HEK293 (cell line): ENCODE measurements around the gene PLEKHA8.

Experiments used
- CTCF ChIA-PET: fragments of 350-600 bp; formaldehyde crosslinking; extraction: SDS; loops from one replicate; lab custom pipeline; 2021; ENCODE audit warnings: antibody characterized with exemption; lab: Yijun Ruan, JAX
- POLR2A ChIA-PET: fragments of 300-600 bp; formaldehyde crosslinking; extraction: SDS; loops from one replicate; lab custom pipeline; 2020; ENCODE audit warnings: antibody characterized with exemption, inconsistent platforms; lab: Yijun Ruan, JAX
- H3K27ac ChIP-seq: fragments of 200-500 bp; sonication (Bioruptor generic); 2 replicates; pipeline ENCODE4 v1.5.1; 2014; ENCODE audit warnings: low read depth, low read length, control low read depth, inconsistent platforms; ENCODE audit errors: extremely low read depth
- H3K36me3 ChIP-seq, 2 experiments: fragments of 200-500 bp in 1 of 2; sonication (Bioruptor generic) in 1 of 2; 1 replicate in 1 of 2; 2 replicates in 1 of 2; pipeline ENCODE4 v1.5.1; 2014 to 2017; ENCODE audit warnings: inconsistent platforms in 2 of 2, low read length in 2 of 2; ENCODE audit not compliant: control insufficient read depth in 2 of 2, insufficient read depth in 1 of 2
- H3K4me1 ChIP-seq: fragments of 200-500 bp; sonication (Bioruptor generic); 2 replicates; pipeline ENCODE4 v1.5.1; 2014; ENCODE audit warnings: mild to moderate bottlenecking, low read length, inconsistent platforms; ENCODE audit not compliant: control insufficient read depth, insufficient read depth
- H3K4me3 ChIP-seq: 2 replicates; pipeline ENCODE4 v1.5.1; 2011; ENCODE audit warnings: low read depth, mild to moderate bottlenecking, control low read depth, low read length, moderate library complexity
- H3K9me3 ChIP-seq: fragments of 200-500 bp; sonication (Bioruptor generic); 2 replicates; pipeline ENCODE4 v1.5.1; 2014; ENCODE audit warnings: low read depth, low read length, inconsistent platforms; ENCODE audit not compliant: control insufficient read depth, insufficient read depth
- KLF1 ChIP-seq: fragments of 450-650 bp; formaldehyde crosslinking; IDR thresholded peaks from 2 replicates; pipeline ENCODE4 v1.5.1; 2016; ENCODE audit warnings: missing biosample characterization, missing genetic modification characterization
- REPIN1 ChIP-seq: fragments of 450-650 bp; formaldehyde crosslinking; IDR thresholded peaks from 2 replicates; pipeline ENCODE4 v1.5.1; 2017; ENCODE audit warnings: missing biosample characterization, missing genetic modification characterization, low read depth
- ZBTB1 ChIP-seq: fragments of 450-650 bp; formaldehyde crosslinking; IDR thresholded peaks from 2 replicates; pipeline ENCODE4 v1.5.1; 2016; ENCODE audit warnings: missing biosample characterization, missing genetic modification characterization
- ZFHX2 ChIP-seq: fragments of 450-650 bp; formaldehyde crosslinking; conservative IDR thresholded peaks from 2 replicates; pipeline ENCODE4 v1.5.1; 2016; ENCODE audit warnings: missing biosample characterization, missing genetic modification characterization
- ZNF121 ChIP-seq: fragments of 450-650 bp; formaldehyde crosslinking; IDR thresholded peaks from 2 replicates; pipeline ENCODE4 v1.5.1; 2016; ENCODE audit warnings: missing biosample characterization, missing genetic modification characterization
- ZNF16 ChIP-seq: fragments of 450-650 bp; formaldehyde crosslinking; IDR thresholded peaks from 2 replicates; pipeline ENCODE4 v1.5.1; 2016; ENCODE audit warnings: low read depth, missing biosample characterization, missing genetic modification characterization
- ZNF184 ChIP-seq: fragments of 450-650 bp; IDR thresholded peaks from 2 replicates; pipeline ENCODE4 v1.5.1; 2018; ENCODE audit warnings: missing biosample characterization, mild to moderate bottlenecking, missing genetic modification characterization
- ZNF394 ChIP-seq: fragments of 450-650 bp; formaldehyde crosslinking; IDR thresholded peaks from 2 replicates; pipeline ENCODE4 v1.5.1; 2016; ENCODE audit warnings: missing biosample characterization, missing genetic modification characterization, mild to moderate bottlenecking, moderate library complexity, borderline replicate concordance
- ZNF501 ChIP-seq: fragments of 450-650 bp; formaldehyde crosslinking; IDR thresholded peaks from 2 replicates; pipeline ENCODE4 v1.5.1; 2016; ENCODE audit warnings: missing biosample characterization, missing genetic modification characterization
- TF ChIP-seq, protein P1 (sequence below): fragments of 450-650 bp; formaldehyde crosslinking; IDR thresholded peaks from 2 replicates; pipeline ENCODE4 v1.5.1; 2016; ENCODE audit warnings: missing biosample characterization, missing genetic modification characterization
- TF ChIP-seq, protein P2 (sequence below): fragments of 450-650 bp; IDR thresholded peaks from 2 replicates; pipeline ENCODE4 v1.5.1; 2018; ENCODE audit warnings: missing biosample characterization, mild to moderate bottlenecking, missing genetic modification characterization
- TF ChIP-seq, protein P3 (sequence below): fragments of 450-650 bp; formaldehyde crosslinking; IDR thresholded peaks from 2 replicates; pipeline ENCODE4 v1.5.1; 2016; ENCODE audit warnings: missing biosample characterization, missing genetic modification characterization

The PLEKHA8 gene

DNA sequence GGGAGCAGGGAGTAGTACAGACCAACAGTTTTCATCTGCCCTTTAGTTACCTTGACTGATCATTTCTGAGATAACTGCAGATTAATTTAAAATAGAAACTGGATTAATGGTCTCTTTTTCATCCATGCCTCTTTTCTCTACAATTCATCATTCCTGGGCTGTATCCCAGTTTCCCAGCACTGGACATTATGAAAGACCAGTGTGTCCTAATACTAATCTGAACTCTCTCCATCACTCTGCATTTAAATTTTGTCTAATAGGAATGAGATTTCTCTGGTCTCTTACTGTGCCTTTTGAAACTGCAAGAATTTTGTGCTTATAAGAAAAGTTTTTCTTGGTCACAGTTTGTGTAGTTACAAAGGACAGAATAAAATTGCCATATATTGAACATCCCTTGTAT is 12.7 kb downstream of the PLEKHA8 start:
- peaks cover 0 to 7% of the 10 kb centered on the region in 2 experiments; a peak in 1 of 3 replicates for H3K36me3 ChIP-seq
- no peaks in the 10 kb centered on the region; the same call in 1 of the 2 replicates for H3K4me1 ChIP-seq
- no peaks in the 10 kb centered on the region for H3K9me3 ChIP-seq
- H3K4me3 ChIP-seq, result no peak overlapping the region
- no peak for TF ChIP-seq ZNF394 (tag by site-specific recombination)
- no peak for TF ChIP-seq ZFHX2 (tag by site-specific recombination)
- TF ChIP-seq KLF1 (tag by site-specific recombination), result no peak
- no peak for TF ChIP-seq ZBTB1 (tag by site-specific recombination)
- TF ChIP-seq, protein P1, sequence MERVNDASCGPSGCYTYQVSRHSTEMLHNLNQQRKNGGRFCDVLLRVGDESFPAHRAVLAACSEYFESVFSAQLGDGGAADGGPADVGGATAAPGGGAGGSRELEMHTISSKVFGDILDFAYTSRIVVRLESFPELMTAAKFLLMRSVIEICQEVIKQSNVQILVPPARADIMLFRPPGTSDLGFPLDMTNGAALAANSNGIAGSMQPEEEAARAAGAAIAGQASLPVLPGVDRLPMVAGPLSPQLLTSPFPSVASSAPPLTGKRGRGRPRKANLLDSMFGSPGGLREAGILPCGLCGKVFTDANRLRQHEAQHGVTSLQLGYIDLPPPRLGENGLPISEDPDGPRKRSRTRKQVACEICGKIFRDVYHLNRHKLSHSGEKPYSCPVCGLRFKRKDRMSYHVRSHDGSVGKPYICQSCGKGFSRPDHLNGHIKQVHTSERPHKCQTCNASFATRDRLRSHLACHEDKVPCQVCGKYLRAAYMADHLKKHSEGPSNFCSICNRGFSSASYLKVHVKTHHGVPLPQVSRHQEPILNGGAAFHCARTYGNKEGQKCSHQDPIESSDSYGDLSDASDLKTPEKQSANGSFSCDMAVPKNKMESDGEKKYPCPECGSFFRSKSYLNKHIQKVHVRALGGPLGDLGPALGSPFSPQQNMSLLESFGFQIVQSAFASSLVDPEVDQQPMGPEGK (tag by site-specific recombination), result no peak
- no peak for TF ChIP-seq ZNF121 (tag by site-specific recombination)
- no peak for TF ChIP-seq ZNF501
- ChIA-PET CTCF (interaction anchor here (1.4 kb wide), 1 partner anchor 21 kb away, joined by 5 read pairs; no protein-coding TSS in a partner anchor), POLR2A (interaction anchor here (0.9 kb wide), 1 partner anchor 12 kb away, joined by 3 read pairs; no protein-coding TSS in a partner anchor)
- H3K27ac ChIP-seq, result no peak overlapping the region

DNA sequence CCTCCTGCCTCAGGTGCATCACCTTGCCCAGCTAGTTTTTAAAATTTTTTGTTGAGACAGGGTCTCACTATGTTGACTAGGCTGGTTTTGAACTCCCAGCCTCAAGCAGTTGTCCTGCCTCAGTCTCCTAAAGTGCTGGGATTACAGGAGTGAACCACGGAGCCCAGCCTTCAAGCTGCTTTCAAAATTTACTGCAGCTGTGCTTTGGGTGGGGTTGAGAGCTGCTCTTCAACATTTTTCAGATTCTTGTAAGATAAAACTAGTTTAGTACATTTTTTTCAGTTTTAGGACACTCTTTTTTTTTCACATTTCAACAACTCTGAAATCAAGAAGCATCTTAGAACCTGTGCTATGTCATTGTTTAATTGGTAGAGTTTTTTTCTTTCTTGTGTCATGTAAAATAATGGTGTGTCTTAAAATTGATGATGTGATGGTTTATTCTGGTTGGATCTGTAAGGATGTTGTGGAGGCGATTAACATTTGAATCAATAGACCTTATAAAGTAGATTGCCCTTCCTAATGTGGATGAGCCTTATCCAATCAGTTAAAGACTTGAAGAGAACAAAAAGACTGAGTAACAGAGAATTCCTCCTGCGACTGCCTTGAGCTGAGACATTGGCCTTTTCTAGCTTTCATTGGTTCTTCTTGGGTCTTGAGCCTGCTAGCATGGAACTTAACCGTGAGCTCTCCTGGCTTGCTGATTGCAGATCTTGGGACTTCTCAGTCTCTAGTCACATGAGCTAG is 13.5 kb downstream of the PLEKHA8 start:
- Histone ChIP-seq H3K9me3 (no peaks in the 10 kb centered on the region), H3K27ac (no peak overlapping the region), H3K4me1 (no peaks in the 10 kb centered on the region; the same call in 1 of the 2 replicates), H3K4me3 (no peak overlapping the region), H3K36me3 (peaks cover 4 to 14% of the 10 kb centered on the region in 2 experiments; a peak in 2 of 3 replicates)
- CTCF ChIA-PET, result interaction anchor here (0.7 kb wide), 1 partner anchor 21 kb away, joined by 4 read pairs; no protein-coding TSS in a partner anchor
- POLR2A ChIA-PET, result interaction anchor here (0.9 kb wide), 1 partner anchor 12 kb away, joined by 3 read pairs; no protein-coding TSS in a partner anchor
- TF ChIP-seq ZNF184, result no peak
- TF ChIP-seq, protein P2, sequence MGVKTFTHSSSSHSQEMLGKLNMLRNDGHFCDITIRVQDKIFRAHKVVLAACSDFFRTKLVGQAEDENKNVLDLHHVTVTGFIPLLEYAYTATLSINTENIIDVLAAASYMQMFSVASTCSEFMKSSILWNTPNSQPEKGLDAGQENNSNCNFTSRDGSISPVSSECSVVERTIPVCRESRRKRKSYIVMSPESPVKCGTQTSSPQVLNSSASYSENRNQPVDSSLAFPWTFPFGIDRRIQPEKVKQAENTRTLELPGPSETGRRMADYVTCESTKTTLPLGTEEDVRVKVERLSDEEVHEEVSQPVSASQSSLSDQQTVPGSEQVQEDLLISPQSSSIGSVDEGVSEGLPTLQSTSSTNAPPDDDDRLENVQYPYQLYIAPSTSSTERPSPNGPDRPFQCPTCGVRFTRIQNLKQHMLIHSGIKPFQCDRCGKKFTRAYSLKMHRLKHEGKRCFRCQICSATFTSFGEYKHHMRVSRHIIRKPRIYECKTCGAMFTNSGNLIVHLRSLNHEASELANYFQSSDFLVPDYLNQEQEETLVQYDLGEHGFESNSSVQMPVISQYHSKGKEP (tag by site-specific recombination), result no peak

DNA sequence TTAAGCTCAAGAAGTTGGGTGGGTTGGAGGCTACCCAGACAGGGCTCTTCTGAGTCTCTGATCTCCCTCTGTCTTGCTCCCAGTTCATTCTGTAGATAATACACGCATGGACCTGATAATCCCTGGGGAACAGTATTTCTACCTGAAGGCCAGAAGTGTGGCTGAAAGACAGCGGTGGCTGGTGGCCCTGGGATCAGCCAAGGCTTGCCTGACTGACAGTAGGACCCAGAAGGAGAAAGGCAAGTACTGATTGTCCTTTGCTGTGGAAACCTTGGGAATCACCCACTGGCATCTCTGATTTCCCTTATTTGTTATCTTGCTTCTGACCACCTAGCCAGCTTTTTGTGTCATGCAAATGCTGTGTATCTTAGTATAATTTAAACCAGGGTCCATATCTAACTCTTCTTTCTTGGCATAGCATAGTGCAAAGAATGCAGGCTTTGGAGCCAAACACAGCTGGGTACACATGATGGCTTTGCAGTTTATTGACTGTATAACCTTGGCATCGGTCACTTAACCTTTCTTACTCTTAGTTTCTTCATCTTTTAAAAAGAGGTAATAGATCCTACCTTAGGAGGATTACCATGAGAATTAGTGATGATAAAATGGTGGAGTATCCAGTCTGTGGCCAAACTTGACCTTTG is 18.0 kb downstream of the PLEKHA8 start:
- ChIA-PET POLR2A (no interaction called here), CTCF (no interaction called here)
- Histone ChIP-seq H3K36me3 (peaks cover 7 to 41% of the 10 kb centered on the region in 2 experiments), H3K4me1 (no peaks in the 10 kb centered on the region), H3K4me3 (no peak overlapping the region), H3K9me3 (no peaks in the 10 kb centered on the region)
- TF ChIP-seq REPIN1 (tag by site-specific recombination) (no peak), ZNF16 (no peak)
- TF ChIP-seq, protein P3, sequence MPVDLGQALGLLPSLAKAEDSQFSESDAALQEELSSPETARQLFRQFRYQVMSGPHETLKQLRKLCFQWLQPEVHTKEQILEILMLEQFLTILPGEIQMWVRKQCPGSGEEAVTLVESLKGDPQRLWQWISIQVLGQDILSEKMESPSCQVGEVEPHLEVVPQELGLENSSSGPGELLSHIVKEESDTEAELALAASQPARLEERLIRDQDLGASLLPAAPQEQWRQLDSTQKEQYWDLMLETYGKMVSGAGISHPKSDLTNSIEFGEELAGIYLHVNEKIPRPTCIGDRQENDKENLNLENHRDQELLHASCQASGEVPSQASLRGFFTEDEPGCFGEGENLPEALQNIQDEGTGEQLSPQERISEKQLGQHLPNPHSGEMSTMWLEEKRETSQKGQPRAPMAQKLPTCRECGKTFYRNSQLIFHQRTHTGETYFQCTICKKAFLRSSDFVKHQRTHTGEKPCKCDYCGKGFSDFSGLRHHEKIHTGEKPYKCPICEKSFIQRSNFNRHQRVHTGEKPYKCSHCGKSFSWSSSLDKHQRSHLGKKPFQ, result no peak
- TF ChIP-seq, all 188 proteins: peak for 0
- no peak overlapping the region for H3K27ac ChIP-seq
